ENCODE data around the gene SPDEF. TPM values are rescaled to one million over a fixed set of nuclear protein-coding genes. Genes with fewer than 3 reads are reported as not detected.

Gene SPDEF
- total and polyA plus RNA-seq, 10 of the 15 experiments (the other 5 are each of a cell fraction or from before 2014, with no cell fraction given): not detected

- in situ Hi-C loops (cut with MboI): no loop called here
- intact Hi-C loops (cut with micrococcal nuclease; ENCODE audit: unreplicated experiment): no loop called here
- Histone ChIP-seq H3K79me2 (ENCODE audit: control insufficient read depth, insufficient read depth, low read length) (no peaks in the 10 kb centered on the region), H3K4me3 (no peak overlapping the region), H3K4me1 (ENCODE audit: control insufficient read depth, insufficient read depth, low read length) (no peaks in the 10 kb centered on the region), H3K27me3 (replicated peaks in 1 of 2; ENCODE audit: control insufficient read depth in 2 of 2, insufficient read depth in 2 of 2, low read length in 1 of 2) (no peaks in the 10 kb centered on the region; a peak in 1 of 4 replicates), H4K20me1 (ENCODE audit: control insufficient read depth, insufficient read depth) (no peaks in the 10 kb centered on the region), H2AFZ (ENCODE audit: control insufficient read depth, low read depth, low read length) (no peak overlapping the region), H3K9ac (ENCODE audit: control insufficient read depth, insufficient read depth, low read length) (no peak overlapping the region), H3K9me3 (replicated peaks; ENCODE audit: control insufficient read depth, insufficient read depth, low read length) (no peaks in the 10 kb centered on the region), H3K4me2 (ENCODE audit: control insufficient read depth, insufficient read depth) (no peak overlapping the region), H3K36me3 (ENCODE audit: control insufficient read depth in 2 of 2, insufficient read depth in 2 of 2, low read length in 1 of 2) (no peaks in the 10 kb centered on the region), H3K27ac (ENCODE audit: control insufficient read depth, insufficient read depth) (no peak overlapping the region)
- POLR2A ChIA-PET: interaction anchor here (0.8 to 1.2 kb wide), 3 partner anchors 12 to 438 kb away, joined by 3 read pairs; no protein-coding TSS in a partner anchor
- no TSS peak for BruUV-seq (replicated peaks)
- RAD21 ChIA-PET (ENCODE audit: unreplicated experiment): no interaction called here
- FAIRE-seq (no peak), ATAC-seq (no peak), DNase-seq (ENCODE audit: low read depth, low spot score) (no peak)
- WGBS (ENCODE audit: insufficient coverage, insufficient replicate concordance, low lambda C conversion rate, missing lambda C conversion rate): 30% methylated on average over 8 of the region's 8 CpGs
- SMC1A ChIA-PET (ENCODE audit: uncharacterized antibody, unreplicated experiment): interaction anchor here (0.6 to 1.1 kb wide), 2 partner anchors 48 to 244 kb away, joined by 3 read pairs; no protein-coding TSS in a partner anchor
- CTCF ChIA-PET: interaction anchor here (1.7 kb wide), 1 partner anchor 64 kb away, joined by 5 read pairs; no protein-coding TSS in a partner anchor
- TF ChIP-seq SREBF2 (IDR thresholded peaks at IDR 0.05; ENCODE audit: low read length) (no peak), TCF7 (IDR thresholded peaks at IDR 0.05; ENCODE audit: borderline replicate concordance) (no peak), IRF3 (IDR thresholded peaks at IDR 0.05) (no peak), ASH2L (IDR thresholded peaks at IDR 0.05; ENCODE audit: borderline replicate concordance, low read depth) (no peak), YY1 (IDR thresholded peaks at IDR 0.05; ENCODE audit: low read depth, low read length) (no peak), SUPT20H (IDR thresholded peaks at IDR 0.05; ENCODE audit: borderline replicate concordance, control insufficient read depth, low read depth, low read length) (no peak), DPF2 (IDR thresholded peaks at IDR 0.05) (no peak), TARDBP (IDR thresholded peaks at IDR 0.05; ENCODE audit: borderline replicate concordance) (no peak), MLLT1 (IDR thresholded peaks at IDR 0.05) (no peak), BMI1 (IDR thresholded peaks at IDR 0.05; ENCODE audit: borderline replicate concordance) (no peak), CEBPB (IDR thresholded peaks at IDR 0.05; ENCODE audit: borderline replicate concordance in 1 of 2, low read depth in 2 of 2, low read length in 2 of 2) (no peak), MEF2B (IDR thresholded peaks at IDR 0.05; ENCODE audit: partially characterized antibody, poor library complexity, severe bottlenecking) (no peak), ZNF274 (IDR thresholded peaks at IDR 0.05; ENCODE audit: insufficient read depth, insufficient read length) (no peak), ATF7 (IDR thresholded peaks at IDR 0.05; ENCODE audit: low read depth) (no peak), WRNIP1 (IDR thresholded peaks at IDR 0.05; ENCODE audit: borderline replicate concordance, low read depth, low read length) (no peak), ZNF622 (IDR thresholded peaks at IDR 0.05) (no peak), GATAD2B (conservative IDR thresholded peaks at IDR 0.05; ENCODE audit: low read depth) (no peak)
Observed at GRCh38 chr6:34523441-34524206, 32.5 kb downstream of the SPDEF start.

Data from GM12878 (cell line).